HepG2 (cell line): ENCODE data around the gene PKDREJ. TPM values are rescaled to one million over a fixed set of nuclear protein-coding genes. Genes with fewer than 3 reads are reported as not detected.

Experiments
- ATAC-seq: fragments of 200-7000 bp; cut with Tn5 transposase; 3 replicates; pipeline ENCODE4 v1.9.1; 2020; ENCODE audit warnings: mild to moderate bottlenecking, moderate library complexity
- BruUV-seq: library from RNA; stranded (reverse); fragments of 400-500 nt; replicated peaks from 2 replicates; lab custom pipeline; 2021; lab: Mats Ljungman, UMichigan
- CTCF ChIA-PET: fragments of 300-600 bp; formaldehyde crosslinking; extraction: SDS; loops from one replicate; lab custom pipeline; 2021; ENCODE audit warnings: low total read pairs, inconsistent platforms, low intra/inter-chr PET ratio; lab: Yijun Ruan, JAX
- POLR2A ChIA-PET: fragments of 350-600 bp; sonication (Branson Sonifier 250); formaldehyde crosslinking; loops from one replicate; lab custom pipeline; 2020; ENCODE audit warnings: antibody characterized with exemption, inconsistent platforms; lab: Yijun Ruan, JAX
- DNase-seq: peaks from one replicate; pipeline ENCODE4 v3.0.0-alpha.2; 2015; ENCODE audit warnings: low spot score
- FAIRE-seq: peaks from 3 replicates; lab custom pipeline; 2011; peaks lifted over from hg19 to GRCh38; lab: Jason Lieb, UNC
- H2AFZ ChIP-seq: one replicate; pipeline ENCODE4 v1.6.1; 2011; ENCODE audit warnings: low read length, inconsistent platforms
- H3K27ac ChIP-seq: fragments of 300-600 bp; 3 replicates; pipeline ENCODE4 v1.8.0; 2011; ENCODE audit warnings: mixed run types, mild to moderate bottlenecking, mixed read lengths, low read length, inconsistent platforms; ENCODE audit not compliant: insufficient read depth; ENCODE audit errors: extremely low read length
- H3K27me3 ChIP-seq, 2 experiments: fragments of 200-600 bp in 1 of 2; 2 replicates in 1 of 2; 3 replicates in 1 of 2; pipeline versions ENCODE4 v1.6.0 to v1.8.0; 2011; ENCODE audit warnings: low read length in 2 of 2, mild to moderate bottlenecking in 2 of 2, moderate library complexity in 2 of 2, inconsistent platforms in 1 of 2; ENCODE audit not compliant: insufficient read depth in 2 of 2, control insufficient read depth in 1 of 2
- H3K36me3 ChIP-seq, 2 experiments: fragments of 200-600 bp in 1 of 2; replicated peaks in 1 of 2; 2 replicates in 1 of 2; 3 replicates in 1 of 2; pipeline versions ENCODE4 v1.5.1 to v1.8.0; 2011; ENCODE audit warnings: low read length in 2 of 2, inconsistent platforms in 1 of 2; ENCODE audit not compliant: insufficient read depth in 2 of 2, control insufficient read depth in 1 of 2
- H3K4me1 ChIP-seq: 2 replicates; pipeline ENCODE4 v1.5.1; 2012; ENCODE audit warnings: low read length, inconsistent platforms; ENCODE audit not compliant: insufficient read depth
- H3K4me2 ChIP-seq: 2 replicates; pipeline ENCODE4 v1.6.0; 2011; ENCODE audit warnings: low read depth, low read length, inconsistent platforms
- H3K4me3 ChIP-seq, 3 experiments: fragments of 200-600 bp in 1 of 3; sonication (generic), shearing (Covaris generic) in 1 of 3; replicated peaks in 1 of 3; 2 replicates each; pipeline ENCODE4 v1.5.1; 2011 to 2016; ENCODE audit warnings: low read length in 3 of 3, inconsistent platforms in 2 of 3, low read depth in 2 of 3, mild to moderate bottlenecking in 2 of 3, control low read depth in 1 of 3, mixed read lengths in 1 of 3; ENCODE audit not compliant: insufficient read depth in 1 of 3
- H3K79me2 ChIP-seq: one replicate; pipeline ENCODE4 v1.6.1; 2011; ENCODE audit warnings: low read length, inconsistent platforms; ENCODE audit not compliant: insufficient read depth
- H3K9ac ChIP-seq: 2 replicates; pipeline ENCODE4 v1.6.0; 2011; ENCODE audit warnings: mild to moderate bottlenecking, low read depth, low read length, inconsistent platforms; ENCODE audit not compliant: insufficient read depth
- H3K9me3 ChIP-seq: 2 replicates; pipeline ENCODE4 v1.5.1; 2012; ENCODE audit warnings: mild to moderate bottlenecking, low read length
- H4K20me1 ChIP-seq: 2 replicates; pipeline ENCODE4 v1.6.0; 2011; ENCODE audit warnings: inconsistent platforms, mild to moderate bottlenecking, low read length, moderate library complexity; ENCODE audit not compliant: insufficient read depth
- EED ChIP-seq: sonication (generic); formaldehyde crosslinking; IDR thresholded peaks from 2 replicates; pipeline ENCODE4 v1.5.0; 2020; ENCODE audit warnings: mild to moderate bottlenecking, missing genetic modification reagents
- FOXK2 ChIP-seq: fragments of 450-650 bp; IDR thresholded peaks from 2 replicates; pipeline ENCODE4 v1.6.1; 2016
- KDM3A ChIP-seq: IDR thresholded peaks from 2 replicates; pipeline ENCODE4 v1.6.1; 2018; ENCODE audit warnings: low read depth, missing compliant biosample characterization
- PRDM4 ChIP-seq: sonication (generic); formaldehyde crosslinking; IDR thresholded peaks from 2 replicates; pipeline ENCODE4 v1.9.0; 2021; ENCODE audit warnings: missing genetic modification reagents, borderline replicate concordance
- SNAPC4 ChIP-seq: sonication (generic); formaldehyde crosslinking; IDR thresholded peaks from 2 replicates; pipeline ENCODE4 v1.4.0; 2020; ENCODE audit warnings: mild to moderate bottlenecking, missing genetic modification reagents
- ZBTB1 ChIP-seq: sonication (generic); formaldehyde crosslinking; IDR thresholded peaks from 2 replicates; pipeline ENCODE4 v1.4.0; 2020; ENCODE audit warnings: missing genetic modification reagents, borderline replicate concordance
- ZNF205 ChIP-seq: IDR thresholded peaks from 2 replicates; pipeline ENCODE4 v1.6.1; 2018; ENCODE audit warnings: missing biosample characterization, missing genetic modification reagents
- ZNF3 ChIP-seq: IDR thresholded peaks from 2 replicates; pipeline ENCODE4 v1.7.0; 2017; ENCODE audit warnings: inconsistent platforms
- ZNF512B ChIP-seq: sonication (generic); formaldehyde crosslinking; IDR thresholded peaks from 2 replicates; pipeline ENCODE4 v1.5.1; 2020; ENCODE audit warnings: missing genetic modification reagents, mild to moderate bottlenecking, borderline replicate concordance
- WGBS: methylation state at CpG from one replicate; pipeline ENCODE4 v1.1.6; 2017; ENCODE audit warnings: low lambda C conversion rate; 5-methylcytosine and 5-hydroxymethylcytosine counted together
- in situ Hi-C: cut with HindIII; loops from 2 replicates; pipeline ENCODE4 v1.10.0; 2017; ENCODE audit warnings: low pct_unique_long_range_greater_than_20kb; ENCODE audit not compliant: extremely low pct_ligation_motif_present
- intact Hi-C: fragments of 100-400 bp; cut with micrococcal nuclease; formaldehyde crosslinking; loops from one replicate; pipeline ENCODE4 v1.10.0; 2022; ENCODE audit not compliant: unreplicated experiment
- polyA plus RNA-seq, 8 experiments: library from polyadenylated mRNA; depleted of rRNA in 3 of 8; stranded (reverse) in 7 of 8; unstranded in 1 of 8; fragments of >200 nt; fragmentation: Illumina TruSeq in 4 of 8; extraction: Trizol in 4 of 8; gene quantifications; 2 replicates each; pipeline versions ENCODE4 v1.2.1 to v1.2.3, GENCODE V29; 2011 to 2016; ENCODE audit warnings: low read depth in 4 of 8, missing spikeins in 1 of 8, mixed read lengths in 1 of 8; ENCODE audit not compliant: insufficient read depth in 1 of 8
- total RNA-seq, 5 experiments: library from RNA; depleted of rRNA; stranded (reverse); fragments of >200 nt; fragmentation: Illumina TruSeq; extraction: Trizol; gene quantifications; 2 replicates each; pipeline ENCODE4 v1.2.3, GENCODE V29; 2016; ENCODE audit warnings: low read depth in 1 of 5
- TF ChIP-seq, protein P1 (sequence below): IDR thresholded peaks from 2 replicates; pipeline ENCODE4 v1.6.1; 2016; ENCODE audit warnings: mild to moderate bottlenecking, missing biosample characterization, missing genetic modification reagents

Gene PKDREJ
- total and polyA plus RNA-seq, 2 of the 13 experiments (the other 11 are each of a cell fraction or from before 2014, with no cell fraction given) = not detected

DNA sequence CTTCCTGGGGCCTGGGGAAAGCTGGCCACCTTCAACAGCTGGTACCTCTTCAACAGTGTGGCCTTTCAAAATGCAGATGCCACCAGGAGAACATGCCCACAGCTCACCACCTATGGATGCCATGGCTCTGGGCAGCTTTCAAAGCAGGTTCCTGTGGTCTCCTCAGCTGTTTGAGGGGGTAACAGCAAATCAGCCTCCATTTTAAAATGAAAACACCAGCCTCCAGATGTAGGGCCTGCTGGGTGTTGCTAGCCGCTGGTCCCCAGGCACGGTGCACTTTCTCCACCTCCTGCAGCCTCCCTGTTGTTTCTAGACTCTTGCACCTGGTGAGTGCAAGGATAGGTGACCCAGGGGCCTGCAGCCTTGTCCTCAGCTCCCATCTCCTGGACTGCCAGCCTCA is 23.1 kb downstream of the PKDREJ start (continued):
- TF ChIP-seq SNAPC4 (CRISPR knock-in tag) = no peak
- no peak for TF ChIP-seq ZBTB1 (CRISPR knock-in tag)
- TF ChIP-seq ZNF205 = no peak

DNA sequence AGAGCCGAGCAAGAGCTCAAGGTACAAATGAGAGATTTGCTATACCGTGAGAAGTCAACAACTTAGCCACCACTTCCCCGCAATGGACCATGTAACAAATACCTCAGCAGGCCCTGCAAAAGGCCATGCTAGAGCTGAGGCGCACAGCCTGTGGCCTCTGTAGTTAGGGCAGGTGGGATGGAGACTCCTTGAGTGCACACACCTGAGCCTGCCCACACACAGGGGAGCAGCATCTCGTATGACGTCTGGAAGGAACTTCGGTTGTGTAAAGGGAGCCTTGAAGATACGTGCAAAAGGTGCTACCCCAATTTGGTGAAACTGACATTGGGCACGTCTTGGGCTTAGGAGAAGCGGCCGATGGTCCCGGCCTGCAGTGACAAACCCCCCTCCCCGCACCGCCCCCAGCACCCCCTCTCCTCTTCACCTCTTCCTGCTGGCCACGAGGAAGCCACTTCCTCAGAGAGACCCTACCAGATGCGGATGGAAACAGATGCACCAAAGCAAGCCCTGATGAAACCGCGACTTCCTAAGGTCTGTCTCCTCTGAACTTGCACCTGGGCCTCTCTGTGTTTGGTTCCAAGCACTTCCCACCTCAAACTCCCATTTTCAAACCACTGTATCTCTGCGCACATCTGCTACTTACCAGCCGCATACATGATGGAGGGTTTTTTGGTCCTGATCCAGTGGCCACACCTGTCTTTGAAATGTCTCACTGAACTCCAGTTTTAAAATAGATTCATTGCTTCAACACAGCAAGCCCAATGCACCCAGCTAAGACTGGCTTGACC is 23.7 kb downstream of the PKDREJ start:
- BruUV-seq = no TSS peak
- intact Hi-C loops (no loop called here), in situ Hi-C loops (no loop called here)
- Histone ChIP-seq H2AFZ (no peak overlapping the region), H3K4me2 (no peak overlapping the region), H3K9me3 (no peaks in the 10 kb centered on the region), H3K4me3 (no peak overlapping the region), H3K27ac (no peak overlapping the region), H3K4me1 (peaks cover 14% of the 10 kb centered on the region), H3K9ac (no peak overlapping the region), H3K79me2 (no peaks in the 10 kb centered on the region), H4K20me1 (no peaks in the 10 kb centered on the region), H3K36me3 (peaks cover 7 to 32% of the 10 kb centered on the region in 2 experiments; a peak in 4 of 5 replicates), H3K27me3 (no peaks in the 10 kb centered on the region)
- CTCF ChIA-PET = no interaction called here
- 89% methylated on average over 18 of the region's 20 CpGs for WGBS
- DNase-seq (no peak), FAIRE-seq (no peak), ATAC-seq (no peak)
- POLR2A ChIA-PET = no interaction called here
- TF ChIP-seq EED (CRISPR knock-in tag) (no peak), ZNF512B (CRISPR knock-in tag) (no peak), FOXK2 (no peak), KDM3A (CRISPR knock-in tag) (no peak), ZNF3 (CRISPR knock-in tag) (no peak), PRDM4 (CRISPR knock-in tag) (no peak)
- TF ChIP-seq, protein P1, sequence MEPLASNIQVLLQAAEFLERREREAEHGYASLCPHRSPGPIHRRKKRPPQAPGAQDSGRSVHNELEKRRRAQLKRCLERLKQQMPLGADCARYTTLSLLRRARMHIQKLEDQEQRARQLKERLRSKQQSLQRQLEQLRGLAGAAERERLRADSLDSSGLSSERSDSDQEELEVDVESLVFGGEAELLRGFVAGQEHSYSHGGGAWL (CRISPR knock-in tag) = no peak
